BJ (cell line): ENCODE measurements around the gene DLG5. TPM values are rescaled to one million over a fixed set of nuclear protein-coding genes. Genes with fewer than 3 reads are reported as not detected.

Source experiments
- CTCF ChIA-PET: fragments of 350-600 bp; formaldehyde crosslinking; extraction: SDS; loops from one replicate; lab custom pipeline; 2021; ENCODE audit warnings: antibody characterized with exemption, inconsistent platforms; lab: Yijun Ruan, JAX
- POLR2A ChIA-PET: fragments of 300-600 bp; sonication (Branson Sonifier 250); formaldehyde crosslinking; extraction: SDS; loops from one replicate; lab custom pipeline; 2021; ENCODE audit warnings: antibody characterized with exemption; lab: Charles Lee
- DNase-seq: peaks from one replicate; pipeline ENCODE4 v3.0.0-alpha.2; 2011; ENCODE audit warnings: low read depth
- H3K27me3 ChIP-seq: 2 replicates; pipeline ENCODE4 v1.6.0; 2011; ENCODE audit warnings: low read length; ENCODE audit not compliant: control insufficient read depth, insufficient read depth
- H3K36me3 ChIP-seq: 2 replicates; pipeline ENCODE4 v1.5.1; 2011; ENCODE audit warnings: low read length; ENCODE audit not compliant: control insufficient read depth, insufficient read depth
- H3K4me3 ChIP-seq: 2 replicates; pipeline ENCODE4 v1.5.1; 2011; ENCODE audit warnings: low read depth, mild to moderate bottlenecking, control low read depth, low read length
- CTCF ChIP-seq: IDR thresholded peaks from 2 replicates; pipeline ENCODE4 v1.5.1; 2011; ENCODE audit warnings: low read depth, mild to moderate bottlenecking, control low read depth, inconsistent platforms, low read length, moderate library complexity; ENCODE audit not compliant: insufficient read depth
- polyA plus RNA-seq: library from polyadenylated mRNA; depleted of rRNA; stranded (reverse); fragments of >200 nt; gene quantifications from 2 replicates; pipeline ENCODE4 v1.2.3, GENCODE V29; 2011

Gene DLG5
- polyA plus RNA-seq, 1 experiment, result 21.9 TPM

- no peak for TF ChIP-seq CTCF
- DNase-seq, result no peak
- peaks cover 47% of the 10 kb centered on the region for H3K36me3 ChIP-seq
- ChIA-PET POLR2A (no interaction called here), CTCF (no interaction called here)
- H3K4me3 ChIP-seq, result no peak overlapping the region
- no peaks in the 10 kb centered on the region for H3K27me3 ChIP-seq
Measured at GRCh38 chr10:77818378-77818777, 108.2 kb downstream of the DLG5 start.

GRCh38 chr10:77817541-77817940, 109.0 kb downstream of the DLG5 start:
- H3K4me3 ChIP-seq, result no peak overlapping the region
- CTCF ChIA-PET, result no interaction called here
- DNase-seq, result no peak
- no peaks in the 10 kb centered on the region for H3K27me3 ChIP-seq
- POLR2A ChIA-PET, result no interaction called here
- peaks cover 49% of the 10 kb centered on the region for H3K36me3 ChIP-seq
- TF ChIP-seq CTCF, result no peak

GRCh38 chr10:77816311-77816710, 110.2 kb downstream of the DLG5 start:
- CTCF ChIA-PET, result no interaction called here
- no peak for DNase-seq
- H3K27me3 ChIP-seq, result no peaks in the 10 kb centered on the region
- POLR2A ChIA-PET, result no interaction called here
- no peak overlapping the region for H3K4me3 ChIP-seq
- no peak for TF ChIP-seq CTCF
- peaks cover 54% of the 10 kb centered on the region for H3K36me3 ChIP-seq

DNA sequence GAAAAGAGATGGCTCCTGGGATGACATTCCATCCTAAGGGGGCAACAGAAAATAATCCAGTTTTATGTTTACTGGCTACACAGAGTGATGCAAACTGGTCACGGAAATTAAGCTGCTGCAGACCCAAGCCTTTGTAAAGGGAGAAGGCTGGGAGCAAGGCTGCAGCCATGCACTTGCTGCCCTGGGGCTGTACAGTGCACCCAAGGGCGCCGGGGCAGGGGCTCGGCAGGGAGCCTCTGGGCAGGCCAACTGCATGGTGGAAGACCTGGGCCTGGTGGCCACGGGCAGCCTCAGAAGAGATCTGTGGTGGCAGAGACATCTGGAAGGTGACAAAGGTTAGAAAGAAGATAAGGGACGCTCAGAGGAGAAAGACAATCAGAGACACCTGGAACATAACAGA, 113.8 kb downstream of the DLG5 start:
- CTCF ChIA-PET, result interaction anchor here (1.3 kb wide), 1 partner anchor 29 kb away, joined by 3 read pairs; no protein-coding TSS in a partner anchor
- TF ChIP-seq CTCF, result no peak
- POLR2A ChIA-PET, result no interaction called here
- Histone ChIP-seq H3K4me3 (no peak overlapping the region), H3K27me3 (no peaks in the 10 kb centered on the region), H3K36me3 (peaks cover 52% of the 10 kb centered on the region)
- DNase-seq, result no peak

DNA sequence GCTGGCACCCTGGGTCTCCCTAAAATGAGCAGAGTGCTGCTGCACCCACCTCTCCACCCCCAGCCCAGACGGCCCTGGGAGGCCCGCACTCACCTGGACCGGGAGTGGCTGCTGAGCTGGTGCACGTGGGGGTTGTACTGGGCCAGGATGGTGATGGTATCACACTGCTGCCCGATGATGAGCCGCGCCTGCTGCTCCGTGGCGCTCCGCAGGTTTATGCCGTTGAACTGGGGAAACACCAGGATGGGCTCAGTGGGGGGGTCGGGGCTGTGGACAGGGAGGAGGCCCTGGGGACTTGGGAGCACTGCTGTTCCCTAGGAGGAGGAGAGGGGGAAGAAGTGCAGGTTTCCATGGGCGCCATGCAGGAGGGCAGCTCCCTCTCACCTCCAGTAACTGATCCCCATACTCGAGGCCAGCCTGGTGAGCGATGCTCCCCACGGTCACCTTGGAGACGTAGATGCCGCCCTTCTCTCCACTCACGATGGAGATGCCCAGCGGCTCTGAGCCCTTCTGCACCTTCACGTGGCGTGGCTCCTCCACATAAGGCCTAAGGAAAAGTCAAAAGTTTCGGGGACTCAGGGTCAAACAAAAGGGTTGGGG, 114.6 kb downstream of the DLG5 start:
- DNase-seq, result no peak
- Histone ChIP-seq H3K36me3 (peaks cover 53% of the 10 kb centered on the region), H3K27me3 (no peaks in the 10 kb centered on the region), H3K4me3 (no peak overlapping the region)
- ChIA-PET CTCF (interaction anchor here (1.3 kb wide), 1 partner anchor 29 kb away, joined by 3 read pairs; no protein-coding TSS in a partner anchor), POLR2A (no interaction called here)
- TF ChIP-seq CTCF, result no peak
